NCI-H2029 (cell line): ENCODE measurements around the gene TFF3.

ENCODE experiments used
- DNase-seq: peaks from one replicate; lab custom pipeline; 2025; lab: John Stamatoyannopoulos, UW

TFF3 gene

GRCh38 chr21:42320791-42321190 is 5.6 kb upstream of the TFF3 start:
- DNase-seq, result no peak

- DNase-seq, result no peak
Measured at GRCh38 chr21:42319851-42320572, 4.8 kb upstream of the TFF3 start.

GRCh38 chr21:42319376-42319775 is 4.2 kb upstream of the TFF3 start:
- DNase-seq, result no peak

DNA sequence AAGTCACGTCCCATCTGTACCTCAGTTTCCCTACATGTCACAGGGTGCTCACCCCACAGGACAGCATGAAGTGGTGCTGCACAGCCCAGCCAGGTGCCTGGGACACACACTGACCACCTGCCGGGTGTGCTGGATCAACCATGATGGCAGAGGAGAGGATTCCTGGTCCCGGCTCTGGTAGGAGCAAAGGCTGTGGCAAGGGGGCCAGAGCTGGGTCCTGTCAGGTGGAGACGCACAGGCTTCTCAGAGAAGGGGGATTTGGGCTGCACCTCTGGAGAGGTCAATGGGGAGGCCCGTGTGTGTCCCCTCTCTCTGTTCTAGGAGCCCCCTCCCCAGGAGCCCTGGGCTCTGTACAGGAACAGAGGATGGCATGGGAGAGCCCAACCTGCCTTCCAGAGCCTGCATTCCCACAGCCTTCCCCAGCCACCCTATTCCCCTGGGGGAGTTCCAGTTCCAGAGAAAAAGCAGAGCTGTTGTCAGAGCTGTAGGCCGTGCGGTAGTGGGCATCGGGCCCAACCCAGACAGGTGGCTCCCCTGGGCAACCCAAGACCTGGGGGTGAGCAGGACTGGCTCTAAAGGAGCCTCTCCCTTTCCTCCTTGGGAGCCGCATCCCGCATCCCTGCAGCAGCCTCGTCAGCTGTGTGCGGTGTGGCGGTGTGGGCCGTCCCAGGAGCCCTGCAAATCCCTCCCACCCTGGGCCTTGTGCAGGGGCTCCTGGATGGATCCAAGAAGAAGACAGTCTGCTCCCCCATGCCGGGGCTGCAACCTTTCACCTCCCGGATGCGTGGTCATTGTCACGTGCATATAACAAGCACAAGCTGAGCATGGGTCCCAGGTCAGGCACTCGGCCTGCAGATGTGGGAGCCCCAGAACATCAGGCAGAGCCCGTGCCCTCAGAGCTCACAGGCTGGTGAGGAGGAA is 2.9 kb upstream of the TFF3 start:
- no peak for DNase-seq

- DNase-seq, result peak; percentile 16
Measured at GRCh38 chr21:42317341-42317741, 2.1 kb upstream of the TFF3 start.

DNA sequence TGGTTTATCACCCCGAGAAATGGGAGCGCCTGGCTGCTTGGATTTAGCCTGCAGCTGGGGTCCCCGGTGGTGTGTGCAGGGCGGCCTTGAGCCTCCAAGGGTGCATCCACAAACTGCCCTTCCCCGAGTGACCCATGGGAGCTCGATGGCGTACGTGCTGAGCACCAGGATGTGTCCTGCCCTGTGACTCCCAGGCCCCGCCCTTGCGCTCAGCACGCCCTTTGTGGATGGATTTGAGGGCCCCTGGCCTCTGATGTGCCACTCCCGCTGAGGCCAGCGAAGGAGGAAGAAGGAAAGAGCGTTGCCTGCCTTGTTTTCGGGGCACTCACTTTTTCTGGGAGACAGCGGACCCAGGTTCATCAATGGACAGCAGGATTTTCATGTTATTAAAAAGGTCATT is 1.7 kb upstream of the TFF3 start:
- no peak for DNase-seq

DNA sequence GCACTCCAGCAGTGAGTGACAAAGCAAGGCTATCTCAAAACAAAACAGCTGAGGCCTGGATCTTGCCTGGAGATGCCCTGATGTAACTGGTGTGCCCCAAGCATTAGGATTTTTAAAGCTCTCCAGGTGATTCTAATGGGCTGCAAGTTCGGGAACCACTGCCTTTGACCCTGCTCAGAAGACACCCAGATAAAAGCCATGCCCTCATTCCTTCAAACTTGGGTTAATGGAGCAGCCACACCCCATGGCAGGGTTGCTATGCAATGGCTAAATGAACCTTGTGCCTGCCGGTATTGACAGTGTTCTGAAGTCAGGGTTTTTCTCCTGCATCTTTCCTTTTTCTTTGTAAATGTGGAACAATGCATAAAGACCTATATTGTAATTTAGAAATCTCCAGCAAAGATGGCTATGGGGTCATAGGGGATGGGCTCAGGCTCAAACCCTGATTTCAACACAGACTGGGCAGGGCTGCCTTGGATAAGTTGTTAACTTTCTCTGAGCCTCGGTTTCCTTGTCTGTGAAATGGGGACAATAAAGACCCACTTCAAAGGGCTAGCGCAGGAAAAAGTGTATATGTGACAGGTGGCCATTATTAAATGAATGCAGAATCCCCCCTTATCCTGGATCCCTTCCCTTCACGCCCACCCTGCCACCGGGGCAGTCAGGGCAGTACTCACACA is 453 bp downstream of the TFF3 start:
- no peak for DNase-seq

GRCh38 chr21:42313501-42313969 is 1.7 kb downstream of the TFF3 start:
- DNase-seq, result no peak

DNA sequence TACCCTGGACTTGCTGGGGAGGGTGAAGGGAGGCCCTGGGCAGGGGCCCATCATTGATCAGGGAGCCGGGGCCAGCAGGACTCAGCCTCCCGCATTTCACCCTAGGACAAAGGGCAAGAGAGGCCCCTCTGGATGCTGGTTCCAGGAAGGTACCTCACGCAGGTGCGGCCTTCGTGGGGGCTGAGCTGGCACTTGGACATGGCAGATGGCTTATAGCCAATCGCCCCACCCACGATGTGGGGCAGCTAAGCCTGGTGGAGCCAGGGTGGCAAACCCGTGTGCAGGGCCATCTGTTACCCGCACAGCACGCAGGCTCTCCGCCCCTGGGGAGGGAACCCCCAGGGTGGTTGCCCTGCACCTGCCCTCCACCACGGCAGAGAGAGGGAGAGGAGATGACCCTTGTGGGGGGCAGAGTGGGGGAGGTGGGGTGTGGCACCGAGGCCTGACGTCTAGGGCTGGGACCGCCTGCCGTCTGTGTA is 2.5 kb downstream of the TFF3 start:
- no peak for DNase-seq

DNA sequence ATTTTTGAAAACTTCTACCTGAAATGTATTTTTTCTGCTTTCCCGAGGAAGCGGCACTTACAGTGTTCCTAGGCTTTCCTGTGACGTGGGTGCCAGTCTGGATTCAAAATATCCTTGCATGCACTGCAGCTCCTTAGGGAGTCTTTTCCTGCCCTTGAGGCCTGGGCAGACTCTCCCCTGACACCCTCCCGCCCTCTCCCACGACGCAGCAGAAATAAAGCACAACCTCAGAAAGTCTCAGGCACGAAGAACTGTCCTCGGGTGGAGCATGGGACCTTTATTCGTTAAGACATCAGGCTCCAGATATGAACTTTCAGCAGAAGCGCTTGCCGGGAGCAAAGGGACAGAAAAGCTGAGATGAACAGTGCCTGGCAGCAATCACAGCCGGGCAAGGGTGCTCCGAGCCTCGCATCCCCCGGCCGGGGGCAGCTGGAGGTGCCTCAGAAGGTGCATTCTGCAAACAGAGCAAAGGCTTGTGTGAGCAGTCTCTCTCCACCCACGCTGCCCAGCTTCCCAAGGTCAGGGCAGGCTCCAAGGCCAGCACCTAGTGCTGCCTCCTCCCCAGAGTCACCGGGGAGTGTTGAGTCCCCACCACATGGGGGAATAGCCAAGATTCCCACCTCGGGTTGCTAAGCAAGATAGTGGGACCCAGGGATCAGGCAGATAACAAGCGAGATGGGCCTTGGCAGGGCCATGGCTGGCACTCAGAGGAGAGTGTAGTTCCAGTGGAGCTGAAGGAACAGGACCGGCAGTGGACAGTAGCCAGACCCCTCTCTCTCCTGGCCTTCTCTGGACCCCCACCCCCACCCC is 3.2 kb downstream of the TFF3 start:
- no peak for DNase-seq

DNA sequence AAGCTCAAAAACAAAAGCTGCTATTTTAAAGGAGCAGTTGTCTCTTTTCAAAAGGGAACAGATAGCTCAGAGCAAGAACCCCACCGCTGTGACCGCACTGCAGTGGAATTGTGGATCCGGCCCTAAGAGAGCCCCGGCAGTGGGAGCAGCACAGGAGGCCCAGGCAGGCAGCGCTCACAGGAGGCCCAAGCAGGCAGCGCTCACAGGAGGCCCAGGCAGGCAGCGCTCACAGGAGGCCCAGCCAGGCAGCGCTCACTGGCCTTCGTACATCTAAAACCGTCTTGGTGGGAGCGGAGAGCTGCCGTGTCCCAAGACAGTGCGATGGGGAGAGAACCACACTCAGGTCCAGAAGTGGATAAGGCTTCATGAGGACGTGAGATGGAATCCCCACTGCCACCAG is 4.0 kb downstream of the TFF3 start:
- DNase-seq, result no peak

GRCh38 chr21:42310411-42311001 is 4.7 kb downstream of the TFF3 start:
- DNase-seq, result no peak

GRCh38 chr21:42309753-42310213 is 5.4 kb downstream of the TFF3 start:
- peak; percentile 15 for DNase-seq

GRCh38 chr21:42308914-42309752 is 6.1 kb downstream of the TFF3 start:
- no peak for DNase-seq

DNA sequence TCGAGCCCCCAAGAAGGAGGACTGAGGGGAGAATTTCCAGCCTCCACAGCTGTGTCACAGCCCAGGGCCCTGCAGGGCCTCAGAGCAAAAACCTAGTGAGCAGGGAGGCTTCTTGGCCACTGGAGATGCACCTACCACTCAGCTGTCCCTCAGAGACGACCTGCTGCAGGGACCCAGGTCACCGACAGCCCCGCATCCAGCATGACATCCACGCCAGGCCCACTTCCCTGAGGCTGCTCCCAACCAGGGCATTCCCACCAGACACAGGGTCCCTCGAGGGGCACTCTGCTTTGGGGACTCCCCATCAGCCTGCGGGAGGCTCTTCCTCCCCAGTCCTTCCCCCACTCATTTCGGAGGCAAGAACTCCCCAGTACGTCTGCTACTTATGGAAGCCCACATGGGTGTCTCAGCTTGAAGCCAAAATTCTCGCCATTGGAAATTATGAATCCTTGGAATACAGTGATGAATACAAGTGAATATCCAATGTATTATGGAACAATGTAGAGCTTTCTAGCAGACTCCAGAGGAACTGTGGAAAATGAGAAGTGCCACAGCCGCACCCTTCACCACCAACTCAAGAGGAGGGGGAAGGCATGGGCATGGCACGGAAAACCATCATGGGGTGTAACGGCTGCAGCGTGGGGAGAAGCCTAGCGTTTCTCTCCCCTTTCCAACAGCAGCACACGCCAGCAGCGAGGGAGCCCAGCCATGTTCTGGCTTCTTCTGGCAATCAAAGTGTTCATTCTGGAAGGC is 6.9 kb downstream of the TFF3 start:
- DNase-seq, result no peak

DNA sequence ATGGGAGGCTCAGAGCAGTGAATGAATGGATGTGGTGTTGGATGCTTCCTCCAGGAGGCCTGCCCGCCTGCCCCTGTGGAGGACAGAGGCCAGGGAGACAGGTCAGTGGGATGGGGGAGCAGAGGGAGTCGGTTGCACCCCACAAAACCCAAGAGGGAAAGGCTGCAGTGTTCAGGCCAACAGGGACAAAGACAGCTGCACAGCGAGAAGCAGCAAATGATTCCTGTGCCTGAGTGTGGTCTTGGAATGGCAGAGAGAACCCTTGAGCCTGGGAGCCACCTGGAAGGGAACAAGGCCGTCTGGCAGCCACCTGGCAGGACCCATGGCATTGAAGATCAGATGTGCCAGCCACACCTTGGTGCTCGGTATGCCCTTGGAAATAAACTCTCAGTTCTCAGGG is 8.1 kb downstream of the TFF3 start:
- no peak for DNase-seq

DNA sequence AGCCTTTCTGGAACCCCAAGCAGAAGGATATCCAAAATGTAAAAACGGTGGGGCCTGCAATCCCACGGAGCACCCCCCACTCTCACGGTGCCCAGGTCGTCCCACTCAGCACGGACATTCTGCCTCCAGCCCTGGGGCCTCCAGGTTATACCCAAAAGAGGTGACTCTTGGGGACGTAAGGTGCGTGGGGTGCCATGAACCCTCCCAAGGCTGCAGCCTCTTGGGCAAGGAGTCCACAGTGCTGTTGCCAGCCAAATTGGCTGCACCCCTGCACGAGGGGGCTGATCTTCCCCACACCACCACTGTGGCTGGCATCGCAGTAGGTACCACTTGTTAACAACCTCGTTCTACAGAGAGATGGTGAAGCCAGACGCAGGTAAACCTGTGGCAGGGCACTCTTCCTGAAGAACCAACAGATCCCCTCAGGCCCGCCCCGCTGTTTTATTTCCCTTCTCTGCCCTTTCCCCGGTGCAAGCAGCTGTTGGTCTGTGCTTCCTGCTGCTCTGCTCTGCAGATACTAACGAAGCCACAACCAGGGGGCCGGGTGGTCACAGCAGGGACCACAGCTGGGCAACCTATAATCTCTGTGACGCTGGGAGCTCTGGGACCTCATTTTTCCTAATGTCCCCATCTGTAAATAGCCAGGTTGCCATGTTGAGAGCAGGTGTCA is 8.7 kb downstream of the TFF3 start:
- DNase-seq, result no peak

GRCh38 chr21:42305707-42306147 is 9.5 kb downstream of the TFF3 start:
- no peak for DNase-seq
